Esophagus squamous epithelium (tissue), 4 donors: ENCODE data around the gene EHBP1.

Source experiments
- CTCF ChIP-seq, 6 experiments: fragments of 450-650 bp in 4 of 6; fragments of 200-600 bp in 2 of 6; sonication (generic) in 2 of 6; IDR thresholded peaks; one replicate each; pipeline ENCODE4 v1.5.1; 2016 to 2019; ENCODE audit warnings: antibody characterized with exemption in 6 of 6, mild to moderate bottlenecking in 4 of 6, moderate library complexity in 4 of 6
- POLR2A ChIP-seq, 4 donors: fragments of 450-650 bp; IDR thresholded peaks; one replicate each; pipeline ENCODE4 v1.6.1; 2017; ENCODE audit warnings: antibody characterized with exemption in 4 of 4, mild to moderate bottlenecking in 4 of 4, moderate library complexity in 3 of 4

GRCh38 chr2:63057249-63058143 lies 352.0 kb downstream of the EHBP1 start:
- TF ChIP-seq CTCF (IDR thresholded peaks at IDR 0.05) (no peak), POLR2A (IDR thresholded peaks at IDR 0.05) (no peak)
